ENCODE measurements around the gene EPB41L4A. TPM values are rescaled to one million over a fixed set of nuclear protein-coding genes. Genes with fewer than 3 reads are reported as not detected.
"Not testable (repeated sequence)": the region's sequence is repeated elsewhere in the genome, so short reads cannot be mapped to it uniquely, and the experiment has no call there.

EPB41L4A gene, protein sequence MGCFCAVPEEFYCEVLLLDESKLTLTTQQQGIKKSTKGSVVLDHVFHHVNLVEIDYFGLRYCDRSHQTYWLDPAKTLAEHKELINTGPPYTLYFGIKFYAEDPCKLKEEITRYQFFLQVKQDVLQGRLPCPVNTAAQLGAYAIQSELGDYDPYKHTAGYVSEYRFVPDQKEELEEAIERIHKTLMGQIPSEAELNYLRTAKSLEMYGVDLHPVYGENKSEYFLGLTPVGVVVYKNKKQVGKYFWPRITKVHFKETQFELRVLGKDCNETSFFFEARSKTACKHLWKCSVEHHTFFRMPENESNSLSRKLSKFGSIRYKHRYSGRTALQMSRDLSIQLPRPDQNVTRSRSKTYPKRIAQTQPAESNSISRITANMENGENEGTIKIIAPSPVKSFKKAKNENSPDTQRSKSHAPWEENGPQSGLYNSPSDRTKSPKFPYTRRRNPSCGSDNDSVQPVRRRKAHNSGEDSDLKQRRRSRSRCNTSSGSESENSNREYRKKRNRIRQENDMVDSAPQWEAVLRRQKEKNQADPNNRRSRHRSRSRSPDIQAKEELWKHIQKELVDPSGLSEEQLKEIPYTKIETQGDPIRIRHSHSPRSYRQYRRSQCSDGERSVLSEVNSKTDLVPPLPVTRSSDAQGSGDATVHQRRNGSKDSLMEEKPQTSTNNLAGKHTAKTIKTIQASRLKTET
- total RNA-seq: 27.5 TPM

GRCh38 chr5:112419164-112419985 lies at the start of gene EPB41L4A:
EPB41L4A (minus strand) TSS chr5:112419277; CDS start chr5:112419039, 238 bp downstream.
- no peak for DNase-seq (ENCODE audit: extremely low spot score in 2 of 2)
- Histone ChIP-seq H3K27me3 (no peaks in the 10 kb centered on the region), H3K4me1 (peaks cover 4% of the 10 kb centered on the region), H3K27ac (peak within 1 kb of the TSS; percentile 88), H3K9me3 (no peaks in the 10 kb centered on the region), H3K36me3 (no peaks in the 10 kb centered on the region), H3K4me3 (peak within 1 kb of the TSS; percentile 82 to 91)
- intact Hi-C loops (cut with DNase I): no loop called here
- TF ChIP-seq POLR2AphosphoS5 (IDR thresholded peaks at IDR 0.05; ENCODE audit: insufficient read depth in 1 of 2, low read depth in 1 of 2): peak in 1 of 2 donors; percentile 54
- TF ChIP-seq, protein P1, sequence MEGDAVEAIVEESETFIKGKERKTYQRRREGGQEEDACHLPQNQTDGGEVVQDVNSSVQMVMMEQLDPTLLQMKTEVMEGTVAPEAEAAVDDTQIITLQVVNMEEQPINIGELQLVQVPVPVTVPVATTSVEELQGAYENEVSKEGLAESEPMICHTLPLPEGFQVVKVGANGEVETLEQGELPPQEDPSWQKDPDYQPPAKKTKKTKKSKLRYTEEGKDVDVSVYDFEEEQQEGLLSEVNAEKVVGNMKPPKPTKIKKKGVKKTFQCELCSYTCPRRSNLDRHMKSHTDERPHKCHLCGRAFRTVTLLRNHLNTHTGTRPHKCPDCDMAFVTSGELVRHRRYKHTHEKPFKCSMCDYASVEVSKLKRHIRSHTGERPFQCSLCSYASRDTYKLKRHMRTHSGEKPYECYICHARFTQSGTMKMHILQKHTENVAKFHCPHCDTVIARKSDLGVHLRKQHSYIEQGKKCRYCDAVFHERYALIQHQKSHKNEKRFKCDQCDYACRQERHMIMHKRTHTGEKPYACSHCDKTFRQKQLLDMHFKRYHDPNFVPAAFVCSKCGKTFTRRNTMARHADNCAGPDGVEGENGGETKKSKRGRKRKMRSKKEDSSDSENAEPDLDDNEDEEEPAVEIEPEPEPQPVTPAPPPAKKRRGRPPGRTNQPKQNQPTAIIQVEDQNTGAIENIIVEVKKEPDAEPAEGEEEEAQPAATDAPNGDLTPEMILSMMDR (IDR thresholded peaks at IDR 0.05): no peak
- TF ChIP-seq POLR2A (IDR thresholded peaks at IDR 0.05): no peak

DNA sequence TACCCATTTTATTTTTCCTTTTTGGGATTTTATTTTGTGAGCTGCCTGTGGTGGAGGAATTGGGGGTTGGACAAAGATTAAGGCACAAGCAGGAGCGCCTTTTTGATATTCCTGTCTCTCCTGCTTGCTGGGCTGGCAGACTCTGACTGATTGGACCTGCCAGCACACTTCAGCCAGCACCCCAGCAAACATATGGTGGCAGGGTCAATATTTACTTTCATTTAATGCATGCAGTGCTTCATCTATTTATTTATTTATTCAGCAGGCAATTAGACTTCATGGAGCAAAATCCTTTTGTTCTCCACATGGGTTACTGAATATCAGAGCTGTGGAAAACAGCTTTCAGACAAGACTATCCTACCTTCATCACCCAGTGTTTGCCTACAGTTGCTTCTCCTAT lies 48.4 kb upstream of the EPB41L4A start:
- DNase-seq (ENCODE audit: extremely low spot score in 2 of 2): no peak
- H3K27me3 ChIP-seq: no peaks in the 10 kb centered on the region
- H3K36me3 ChIP-seq: no peaks in the 10 kb centered on the region
- intact Hi-C loops (cut with DNase I): no loop called here
- H3K27ac ChIP-seq: no peak overlapping the region
- H3K4me3 ChIP-seq: no peak overlapping the region
- no peaks in the 10 kb centered on the region for H3K4me1 ChIP-seq
- TF ChIP-seq POLR2AphosphoS5 (IDR thresholded peaks at IDR 0.05; ENCODE audit: insufficient read depth in 1 of 2, low read depth in 1 of 2) (no peak), POLR2A (IDR thresholded peaks at IDR 0.05) (no peak)
- TF ChIP-seq, protein P1 (IDR thresholded peaks at IDR 0.05): no peak
- H3K9me3 ChIP-seq: no peaks in the 10 kb centered on the region

GRCh38 chr5:112466261-112466660 lies 47.2 kb upstream of the EPB41L4A start:
- intact Hi-C loops (cut with DNase I); H3K4me1 ChIP-seq; H3K36me3 ChIP-seq; DNase-seq (ENCODE audit: extremely low spot score in 2 of 2); H3K9me3 ChIP-seq; H3K27me3 ChIP-seq; H3K4me3 ChIP-seq; H3K27ac ChIP-seq: not testable (repeated sequence)

- H3K9me3 ChIP-seq; H3K36me3 ChIP-seq; H3K4me1 ChIP-seq; DNase-seq (ENCODE audit: extremely low spot score in 2 of 2); H3K27me3 ChIP-seq; H3K4me3 ChIP-seq; H3K27ac ChIP-seq; intact Hi-C loops (cut with DNase I): not testable (repeated sequence)
Measured at GRCh38 chr5:112447187-112447760, 28.2 kb upstream of the EPB41L4A start.

DNA sequence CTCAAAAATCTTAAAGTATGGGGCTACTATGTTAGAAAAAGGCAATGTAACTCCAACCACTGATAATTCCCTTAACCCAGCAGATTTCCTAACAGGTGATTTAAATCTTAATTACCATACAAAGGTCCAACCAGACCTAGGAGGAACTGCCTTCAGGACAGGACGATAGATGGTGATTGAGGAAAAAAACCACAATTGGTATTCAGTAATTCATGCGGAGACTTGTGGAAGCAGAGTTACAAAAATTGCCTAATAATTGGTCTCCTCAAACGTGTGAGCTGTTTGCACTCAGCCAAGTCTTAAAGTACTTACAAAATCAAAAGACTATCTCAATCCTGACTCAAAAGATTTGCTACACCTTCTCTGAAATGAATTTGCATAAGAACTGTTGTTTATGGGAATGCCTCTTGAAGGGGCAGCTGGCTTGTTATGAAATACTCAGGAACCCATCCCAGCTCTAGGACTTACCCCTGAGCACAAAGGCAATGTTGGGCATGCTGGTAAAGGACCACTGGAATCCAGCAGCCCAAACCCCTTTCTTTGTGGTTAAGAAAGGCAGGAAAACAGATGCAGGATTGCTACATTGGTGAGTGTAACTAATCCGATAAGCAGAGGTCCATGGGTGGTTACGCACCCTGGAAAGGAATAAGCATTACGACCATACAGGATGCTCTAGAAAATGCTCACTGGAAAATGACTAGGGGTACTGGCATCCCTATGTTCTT lies 26.7 kb upstream of the EPB41L4A start:
- H3K27ac ChIP-seq: no peak overlapping the region
- TF ChIP-seq POLR2AphosphoS5 (IDR thresholded peaks at IDR 0.05; ENCODE audit: insufficient read depth in 1 of 2, low read depth in 1 of 2) (no peak), POLR2A (IDR thresholded peaks at IDR 0.05) (no peak)
- TF ChIP-seq, protein P1 (IDR thresholded peaks at IDR 0.05): no peak
- H3K4me3 ChIP-seq: no peak overlapping the region
- H3K27me3 ChIP-seq: no peaks in the 10 kb centered on the region
- DNase-seq (ENCODE audit: extremely low spot score in 2 of 2): no peak
- intact Hi-C loops (cut with DNase I): no loop called here
- no peaks in the 10 kb centered on the region for H3K4me1 ChIP-seq
- no peaks in the 10 kb centered on the region for H3K9me3 ChIP-seq
- H3K36me3 ChIP-seq: no peaks in the 10 kb centered on the region

DNA sequence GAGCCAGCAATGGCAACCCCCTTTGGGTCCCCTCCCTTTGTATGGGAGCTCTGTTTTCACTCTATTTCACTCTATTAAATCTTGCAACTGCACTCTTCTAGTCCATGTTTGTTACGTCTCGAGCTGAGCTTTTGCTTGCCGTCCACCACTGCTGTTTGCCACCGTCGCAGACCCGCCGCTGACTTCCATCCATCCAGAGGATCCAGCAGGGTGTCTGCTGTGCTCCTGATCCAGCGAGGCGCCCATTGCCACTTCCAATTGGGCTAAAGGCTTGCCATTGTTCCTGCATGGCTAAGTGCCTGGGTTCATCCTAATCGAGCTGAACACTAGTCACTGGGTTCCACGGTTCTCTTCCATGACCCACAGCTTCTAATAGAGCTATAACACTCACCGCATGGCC lies 24.9 kb upstream of the EPB41L4A start:
- H3K9me3 ChIP-seq; DNase-seq (ENCODE audit: extremely low spot score in 2 of 2); H3K27ac ChIP-seq; H3K4me1 ChIP-seq; H3K36me3 ChIP-seq; intact Hi-C loops (cut with DNase I); H3K27me3 ChIP-seq; H3K4me3 ChIP-seq: not testable (repeated sequence)
